GM12875 (cell line): Measurements from ENCODE around the gene HOXA7.

Source experiments
- H3K4me3 ChIP-seq: one replicate; pipeline ENCODE4 v1.5.1; 2011; ENCODE audit warnings: low read depth, low read length, control low read depth
- CTCF ChIP-seq: IDR thresholded peaks from 2 replicates; pipeline ENCODE4 v1.5.1; 2011; ENCODE audit warnings: low read depth, mild to moderate bottlenecking, control low read depth, inconsistent platforms, low read length, moderate library complexity, borderline replicate concordance; ENCODE audit not compliant: insufficient read depth

HOXA7 gene

GRCh38 chr7:27105301-27106031 is 51.0 kb downstream of the HOXA7 start:
- H3K4me3 ChIP-seq: no peak overlapping the region
- TF ChIP-seq CTCF: no peak

- H3K4me3 ChIP-seq: no peak overlapping the region
Measured at GRCh38 chr7:27104341-27105058, 52.0 kb downstream of the HOXA7 start.

More at GRCh38 chr7:27104341-27105058, 52.0 kb downstream of the HOXA7 start:
- TF ChIP-seq CTCF: no peak
